Calu3 (cell line): ENCODE data around the gene RNF44. TPM values are rescaled to one million over a fixed set of nuclear protein-coding genes. Genes with fewer than 3 reads are reported as not detected.

Experiments
- BruUV-seq: library from RNA; stranded (reverse); fragments of 400-500 nt; replicated peaks from 2 replicates; lab custom pipeline; 2021; lab: Mats Ljungman, UMichigan
- CTCF ChIA-PET: fragments of 300-600 bp; sonication (Branson Sonifier 250); formaldehyde crosslinking; loops from one replicate; lab custom pipeline; 2022; ENCODE audit warnings: antibody characterized with exemption; lab: Charles Lee
- DNase-seq: peaks from one replicate; pipeline ENCODE4 v3.0.0; 2022
- H3K27ac Mint-ChIP-seq: one replicate; pipeline ENCODE4 v1.8.0; 2022; ENCODE audit warnings: mixed read lengths; ENCODE audit not compliant: unreplicated experiment
- H3K27me3 Mint-ChIP-seq: one replicate; pipeline ENCODE4 v1.8.0; 2022; ENCODE audit warnings: mixed read lengths; ENCODE audit not compliant: unreplicated experiment
- H3K36me3 Mint-ChIP-seq: one replicate; pipeline ENCODE4 v1.8.0; 2022; ENCODE audit warnings: mild to moderate bottlenecking, moderate library complexity, mixed read lengths; ENCODE audit not compliant: insufficient read depth, unreplicated experiment
- H3K4me1 Mint-ChIP-seq: one replicate; pipeline ENCODE4 v1.8.0; 2022; ENCODE audit warnings: mild to moderate bottlenecking, low read depth, mixed read lengths; ENCODE audit not compliant: unreplicated experiment
- H3K4me3 Mint-ChIP-seq: one replicate; pipeline ENCODE4 v1.8.0; 2022; ENCODE audit warnings: mild to moderate bottlenecking, low read depth, moderate library complexity, mixed read lengths; ENCODE audit not compliant: unreplicated experiment
- H3K9me3 Mint-ChIP-seq: one replicate; pipeline ENCODE4 v1.8.0; 2022; ENCODE audit warnings: low read depth, mixed read lengths; ENCODE audit not compliant: unreplicated experiment
- intact Hi-C: fragments of 100-400 bp; cut with micrococcal nuclease; formaldehyde crosslinking; loops from one replicate; pipeline ENCODE4 v1.10.0; 2022; ENCODE audit not compliant: unreplicated experiment
- total RNA-seq: library from RNA; stranded (reverse); gene quantifications from 2 replicates; pipeline ENCODE4 v1.2.3, GENCODE V29; 2022
- TF ChIP-seq, protein P1 (sequence below): fragments of 200-600 bp; IDR thresholded peaks from one replicate; pipeline ENCODE4 v1.8.0; 2022; ENCODE audit warnings: antibody characterized with exemption; ENCODE audit not compliant: unreplicated experiment

The RNF44 gene
- total RNA-seq, 1 experiment from 2014 or later = 82.3 TPM

GRCh38 chr5:176514244-176514950, 22.8 kb downstream of the RNF44 start:
- no peak overlapping the region for H3K4me3 Mint-ChIP-seq

DNA sequence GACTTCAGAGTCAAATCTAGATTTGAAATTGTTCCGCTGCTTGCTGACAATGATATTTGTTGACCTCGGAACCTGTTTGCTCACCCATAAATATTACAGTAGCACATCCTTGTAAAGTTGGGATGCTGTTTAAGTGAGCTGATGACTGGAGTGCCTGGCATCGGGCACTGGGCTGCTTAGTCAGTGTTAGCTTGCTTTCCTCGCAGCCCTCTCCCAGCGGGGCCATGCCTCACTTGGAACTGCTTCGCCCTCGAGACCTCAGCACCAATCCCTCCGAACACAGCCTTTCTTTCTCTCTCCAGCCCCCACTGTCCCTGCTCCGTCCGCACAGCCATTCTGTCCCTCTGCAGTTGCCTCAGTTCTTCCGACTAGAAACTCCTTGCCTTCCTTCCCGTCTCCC, 23.4 kb downstream of the RNF44 start:
- H3K36me3 Mint-ChIP-seq = peaks cover 15% of the 10 kb centered on the region
- DNase-seq = no peak
- H3K9me3 Mint-ChIP-seq = no peaks in the 10 kb centered on the region
- intact Hi-C loops = no loop called here
- H3K4me1 Mint-ChIP-seq = peaks cover 8% of the 10 kb centered on the region
- H3K4me3 Mint-ChIP-seq = no peak overlapping the region
- no peaks in the 10 kb centered on the region for H3K27me3 Mint-ChIP-seq
- H3K27ac Mint-ChIP-seq = peak overlapping the region; percentile 16
- CTCF ChIA-PET = no interaction called here
- TF ChIP-seq, protein P1, sequence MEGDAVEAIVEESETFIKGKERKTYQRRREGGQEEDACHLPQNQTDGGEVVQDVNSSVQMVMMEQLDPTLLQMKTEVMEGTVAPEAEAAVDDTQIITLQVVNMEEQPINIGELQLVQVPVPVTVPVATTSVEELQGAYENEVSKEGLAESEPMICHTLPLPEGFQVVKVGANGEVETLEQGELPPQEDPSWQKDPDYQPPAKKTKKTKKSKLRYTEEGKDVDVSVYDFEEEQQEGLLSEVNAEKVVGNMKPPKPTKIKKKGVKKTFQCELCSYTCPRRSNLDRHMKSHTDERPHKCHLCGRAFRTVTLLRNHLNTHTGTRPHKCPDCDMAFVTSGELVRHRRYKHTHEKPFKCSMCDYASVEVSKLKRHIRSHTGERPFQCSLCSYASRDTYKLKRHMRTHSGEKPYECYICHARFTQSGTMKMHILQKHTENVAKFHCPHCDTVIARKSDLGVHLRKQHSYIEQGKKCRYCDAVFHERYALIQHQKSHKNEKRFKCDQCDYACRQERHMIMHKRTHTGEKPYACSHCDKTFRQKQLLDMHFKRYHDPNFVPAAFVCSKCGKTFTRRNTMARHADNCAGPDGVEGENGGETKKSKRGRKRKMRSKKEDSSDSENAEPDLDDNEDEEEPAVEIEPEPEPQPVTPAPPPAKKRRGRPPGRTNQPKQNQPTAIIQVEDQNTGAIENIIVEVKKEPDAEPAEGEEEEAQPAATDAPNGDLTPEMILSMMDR = no peak
- BruUV-seq = no TSS peak

More at GRCh38 chr5:176514244-176514950, 22.8 kb downstream of the RNF44 start:
- DNase-seq = no peak
- no peaks in the 10 kb centered on the region for H3K27me3 Mint-ChIP-seq
- intact Hi-C loops = no loop called here
- H3K9me3 Mint-ChIP-seq = no peaks in the 10 kb centered on the region
- peak overlapping the region; percentile 16 for H3K27ac Mint-ChIP-seq
- TF ChIP-seq, protein P1 = no peak
- no TSS peak for BruUV-seq
- peaks cover 8% of the 10 kb centered on the region for H3K4me1 Mint-ChIP-seq
- CTCF ChIA-PET = no interaction called here
- H3K36me3 Mint-ChIP-seq = peaks cover 10% of the 10 kb centered on the region

GRCh38 chr5:176508603-176509002, 28.6 kb downstream of the RNF44 start:
- Mint-ChIP-seq H3K27ac (peak overlapping the region; percentile 26), H3K9me3 (no peaks in the 10 kb centered on the region), H3K27me3 (no peaks in the 10 kb centered on the region), H3K36me3 (peaks cover 57% of the 10 kb centered on the region), H3K4me1 (no peaks in the 10 kb centered on the region), H3K4me3 (no peak overlapping the region)
- CTCF ChIA-PET = interaction anchor here (0.8 kb wide), 1 partner anchor 16 kb away, joined by 3 read pairs; no protein-coding TSS in a partner anchor
- BruUV-seq = no TSS peak
- intact Hi-C loops = no loop called here
- DNase-seq = no peak
- TF ChIP-seq, protein P1 = no peak

DNA sequence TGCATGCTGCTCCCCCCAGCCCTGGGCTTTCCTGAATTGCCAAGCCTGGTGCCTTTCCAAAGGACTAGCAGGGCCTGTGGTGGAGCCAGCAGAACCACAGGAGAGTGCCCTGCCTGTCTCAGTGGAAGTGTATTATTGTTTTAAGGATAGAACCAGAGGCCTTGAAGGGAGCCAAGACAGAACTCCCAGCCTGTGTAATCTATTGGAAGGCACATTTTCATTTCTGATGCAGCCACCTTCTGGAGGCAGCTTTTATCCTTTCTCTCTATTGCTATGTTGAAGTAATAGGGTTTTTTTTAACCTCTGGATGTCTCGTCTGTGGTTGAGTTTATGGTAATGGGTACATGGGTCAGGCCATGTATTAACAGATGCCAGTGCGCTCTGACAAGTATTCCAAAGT, 29.3 kb downstream of the RNF44 start:
- intact Hi-C loops = no loop called here
- H3K4me3 Mint-ChIP-seq = no peak overlapping the region
- no TSS peak for BruUV-seq
- TF ChIP-seq, protein P1 = no peak
- H3K36me3 Mint-ChIP-seq = peaks cover 61% of the 10 kb centered on the region
- DNase-seq = no peak
- H3K27ac Mint-ChIP-seq = no peak overlapping the region
- H3K27me3 Mint-ChIP-seq = no peaks in the 10 kb centered on the region
- no peaks in the 10 kb centered on the region for H3K9me3 Mint-ChIP-seq
- H3K4me1 Mint-ChIP-seq = no peaks in the 10 kb centered on the region
- CTCF ChIA-PET = no interaction called here
